GM23338 (cell line): ENCODE measurements around the gene COLQ. TPM values are rescaled to one million over a fixed set of nuclear protein-coding genes. Genes with fewer than 3 reads are reported as not detected.

Experiments used
- ATAC-seq: fragments of 200-7000 bp; cut with Tn5 transposase; 3 replicates; pipeline ENCODE4 v1.9.1; 2020
- DNase-seq: peaks from one replicate; pipeline ENCODE4 v3.0.0-alpha.2; 2015; ENCODE audit warnings: low spot score
- H2AFZ ChIP-seq: fragments of 200-600 bp; sonication (generic); 2 replicates; pipeline ENCODE4 v1.8.0; 2016; ENCODE audit warnings: antibody characterized with exemption, mild to moderate bottlenecking, moderate library complexity
- H3F3A ChIP-seq: fragments of 200-600 bp; sonication (generic); replicated peaks from 2 replicates; pipeline ENCODE4 v1.8.0; 2017; ENCODE audit warnings: antibody characterized with exemption, mixed run types, low read depth
- H3K27ac ChIP-seq: fragments of 200-600 bp; sonication (generic); 2 replicates; pipeline ENCODE4 v1.6.1; 2016; ENCODE audit warnings: low read depth
- H3K27me3 ChIP-seq: fragments of 200-600 bp; sonication (generic); 2 replicates; pipeline ENCODE4 v1.8.0; 2016; ENCODE audit warnings: mild to moderate bottlenecking, mixed run types, moderate library complexity; ENCODE audit not compliant: insufficient read depth
- H3K36me3 ChIP-seq: fragments of 200-600 bp; sonication (generic); 2 replicates; pipeline ENCODE4 v1.8.0; 2016; ENCODE audit warnings: mild to moderate bottlenecking; ENCODE audit not compliant: insufficient read depth
- H3K4me1 ChIP-seq: fragments of 200-600 bp; sonication (generic); 2 replicates; pipeline ENCODE4 v1.8.0; 2016; ENCODE audit warnings: mild to moderate bottlenecking, moderate library complexity; ENCODE audit not compliant: insufficient read depth
- H3K4me2 ChIP-seq: fragments of 200-600 bp; sonication (generic); 2 replicates; pipeline ENCODE4 v1.7.1; 2017; ENCODE audit warnings: mixed run types
- H3K4me3 ChIP-seq: fragments of 200-600 bp; sonication (generic); 2 replicates; pipeline ENCODE4 v1.6.1; 2016; ENCODE audit warnings: mixed run types
- H3K79me2 ChIP-seq: fragments of 200-600 bp; sonication (generic); replicated peaks from 2 replicates; pipeline ENCODE4 v1.8.0; 2017; ENCODE audit warnings: mild to moderate bottlenecking; ENCODE audit not compliant: insufficient read depth
- H3K9me2 ChIP-seq: fragments of 200-600 bp; sonication (generic); 2 replicates; pipeline ENCODE4 v1.8.0; 2017; ENCODE audit not compliant: insufficient read depth
- H4K20me1 ChIP-seq: fragments of 200-600 bp; sonication (generic); replicated peaks from 2 replicates; pipeline ENCODE4 v1.8.0; 2017; ENCODE audit warnings: mild to moderate bottlenecking; ENCODE audit not compliant: insufficient read depth
- H3K27ac Mint-ChIP-seq: 2 replicates; pipeline ENCODE4 v1.8.0; 2020; ENCODE audit warnings: inconsistent platforms, mild to moderate bottlenecking, moderate library complexity, mixed read lengths
- H3K27me3 Mint-ChIP-seq: 3 replicates; pipeline ENCODE4 v1.8.0; 2022; ENCODE audit warnings: low read depth, mild to moderate bottlenecking, moderate library complexity, mixed read lengths, inconsistent platforms; ENCODE audit not compliant: insufficient read depth, poor library complexity
- H3K36me3 Mint-ChIP-seq: 3 replicates; pipeline ENCODE4 v1.8.0; 2021; ENCODE audit warnings: low read depth, mild to moderate bottlenecking, inconsistent platforms, moderate library complexity, mixed read lengths
- H3K4me1 Mint-ChIP-seq: 3 replicates; pipeline ENCODE4 v1.8.0; 2020; ENCODE audit warnings: mild to moderate bottlenecking, inconsistent platforms, mixed read lengths
- H3K4me3 Mint-ChIP-seq: 3 replicates; pipeline ENCODE4 v1.8.0; 2021; ENCODE audit warnings: moderate library complexity, mild to moderate bottlenecking, inconsistent platforms, mixed read lengths
- H3K9me3 Mint-ChIP-seq: 3 replicates; pipeline ENCODE4 v1.8.0; 2020; ENCODE audit warnings: moderate library complexity, mild to moderate bottlenecking, inconsistent platforms, mixed read lengths
- EZH2 ChIP-seq: fragments of 200-600 bp; sonication (generic); IDR thresholded peaks from one replicate; pipeline ENCODE4 v1.8.0; 2017; ENCODE audit warnings: antibody characterized with exemption, mild to moderate bottlenecking, low read depth; ENCODE audit not compliant: unreplicated experiment
- NANOG ChIP-seq: IDR thresholded peaks from 2 replicates; pipeline ENCODE4 v1.6.1; 2016; ENCODE audit warnings: antibody characterized with exemption, borderline replicate concordance
- POLR2AphosphoS5 ChIP-seq: IDR thresholded peaks from 2 replicates; pipeline ENCODE4 v1.6.1; 2016; ENCODE audit warnings: antibody characterized with exemption, low read depth
- ZNF114 ChIP-seq: fragments of 250-450 bp; sonication (Bioruptor Pico); IDR thresholded peaks from 2 replicates; pipeline ENCODE4 v1.5.0; 2020; ENCODE audit warnings: mild to moderate bottlenecking, moderate library complexity
- ZNF331 ChIP-seq: fragments of 250-450 bp; sonication (Bioruptor Pico); IDR thresholded peaks from 2 replicates; pipeline ENCODE4 v1.5.0; 2020; ENCODE audit warnings: low read depth, mild to moderate bottlenecking, moderate library complexity
- polyA plus RNA-seq: library from polyadenylated mRNA; unstranded; fragments of >200 nt; fragmentation: Nextera tagmentation; extraction: Ambion mirVana; gene quantifications from 2 replicates; pipeline ENCODE4 v1.2.1, GENCODE V29; 2016
- total RNA-seq: library from RNA; depleted of rRNA; stranded (reverse); fragments of >200 nt; shearing (Covaris generic); gene quantifications from 2 replicates; pipeline ENCODE4 v1.2.3, GENCODE V29; 2014
- TF ChIP-seq, protein P1 (sequence below): fragments of 250-450 bp; sonication (Bioruptor Pico); IDR thresholded peaks from 2 replicates; pipeline ENCODE4 v1.5.0; 2020; ENCODE audit warnings: mild to moderate bottlenecking, moderate library complexity
- TF ChIP-seq, protein P2 (sequence below): IDR thresholded peaks from one replicate; pipeline ENCODE4 v1.6.1; 2018; ENCODE audit warnings: antibody characterized with exemption; ENCODE audit not compliant: unreplicated experiment
- TF ChIP-seq, protein P3 (sequence below): IDR thresholded peaks from 2 replicates; pipeline ENCODE4 v1.6.1; 2016; ENCODE audit warnings: antibody characterized with exemption
- TF ChIP-seq, protein P4 (sequence below), 2 experiments: fragments of 200-600 bp in 1 of 2; sonication (generic) in 1 of 2; conservative IDR thresholded peaks; 2 replicates each; pipeline versions ENCODE4 v1.5.1 to v1.6.1; 2016 to 2017; ENCODE audit warnings: antibody characterized with exemption in 2 of 2, low read depth in 2 of 2, mild to moderate bottlenecking in 2 of 2, moderate library complexity in 1 of 2

COLQ gene
- total and polyA plus RNA-seq, 2 experiments from 2014 or later: 0.78 to 2.0 TPM

DNA sequence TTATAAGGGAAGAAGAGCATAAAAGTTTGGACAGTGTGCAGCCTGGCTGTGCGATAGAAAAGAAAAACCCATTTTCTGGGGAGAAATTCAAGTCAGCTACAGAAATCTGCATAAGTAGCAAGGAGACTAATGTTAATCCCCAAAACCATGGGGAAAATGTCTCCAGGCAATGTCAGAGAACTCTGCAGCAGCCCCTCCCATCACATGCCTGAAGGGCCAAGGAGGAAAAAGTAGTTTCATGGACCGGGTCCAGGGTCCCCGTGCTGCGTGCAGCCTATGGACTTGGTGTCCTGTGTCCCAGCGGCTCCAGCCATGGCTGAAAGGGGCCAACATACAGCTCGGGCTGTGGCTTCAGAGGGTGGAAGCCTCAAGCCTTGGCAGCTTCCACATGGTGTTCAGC is 28.3 kb upstream of the COLQ start (continued):
- TF ChIP-seq, protein P1, sequence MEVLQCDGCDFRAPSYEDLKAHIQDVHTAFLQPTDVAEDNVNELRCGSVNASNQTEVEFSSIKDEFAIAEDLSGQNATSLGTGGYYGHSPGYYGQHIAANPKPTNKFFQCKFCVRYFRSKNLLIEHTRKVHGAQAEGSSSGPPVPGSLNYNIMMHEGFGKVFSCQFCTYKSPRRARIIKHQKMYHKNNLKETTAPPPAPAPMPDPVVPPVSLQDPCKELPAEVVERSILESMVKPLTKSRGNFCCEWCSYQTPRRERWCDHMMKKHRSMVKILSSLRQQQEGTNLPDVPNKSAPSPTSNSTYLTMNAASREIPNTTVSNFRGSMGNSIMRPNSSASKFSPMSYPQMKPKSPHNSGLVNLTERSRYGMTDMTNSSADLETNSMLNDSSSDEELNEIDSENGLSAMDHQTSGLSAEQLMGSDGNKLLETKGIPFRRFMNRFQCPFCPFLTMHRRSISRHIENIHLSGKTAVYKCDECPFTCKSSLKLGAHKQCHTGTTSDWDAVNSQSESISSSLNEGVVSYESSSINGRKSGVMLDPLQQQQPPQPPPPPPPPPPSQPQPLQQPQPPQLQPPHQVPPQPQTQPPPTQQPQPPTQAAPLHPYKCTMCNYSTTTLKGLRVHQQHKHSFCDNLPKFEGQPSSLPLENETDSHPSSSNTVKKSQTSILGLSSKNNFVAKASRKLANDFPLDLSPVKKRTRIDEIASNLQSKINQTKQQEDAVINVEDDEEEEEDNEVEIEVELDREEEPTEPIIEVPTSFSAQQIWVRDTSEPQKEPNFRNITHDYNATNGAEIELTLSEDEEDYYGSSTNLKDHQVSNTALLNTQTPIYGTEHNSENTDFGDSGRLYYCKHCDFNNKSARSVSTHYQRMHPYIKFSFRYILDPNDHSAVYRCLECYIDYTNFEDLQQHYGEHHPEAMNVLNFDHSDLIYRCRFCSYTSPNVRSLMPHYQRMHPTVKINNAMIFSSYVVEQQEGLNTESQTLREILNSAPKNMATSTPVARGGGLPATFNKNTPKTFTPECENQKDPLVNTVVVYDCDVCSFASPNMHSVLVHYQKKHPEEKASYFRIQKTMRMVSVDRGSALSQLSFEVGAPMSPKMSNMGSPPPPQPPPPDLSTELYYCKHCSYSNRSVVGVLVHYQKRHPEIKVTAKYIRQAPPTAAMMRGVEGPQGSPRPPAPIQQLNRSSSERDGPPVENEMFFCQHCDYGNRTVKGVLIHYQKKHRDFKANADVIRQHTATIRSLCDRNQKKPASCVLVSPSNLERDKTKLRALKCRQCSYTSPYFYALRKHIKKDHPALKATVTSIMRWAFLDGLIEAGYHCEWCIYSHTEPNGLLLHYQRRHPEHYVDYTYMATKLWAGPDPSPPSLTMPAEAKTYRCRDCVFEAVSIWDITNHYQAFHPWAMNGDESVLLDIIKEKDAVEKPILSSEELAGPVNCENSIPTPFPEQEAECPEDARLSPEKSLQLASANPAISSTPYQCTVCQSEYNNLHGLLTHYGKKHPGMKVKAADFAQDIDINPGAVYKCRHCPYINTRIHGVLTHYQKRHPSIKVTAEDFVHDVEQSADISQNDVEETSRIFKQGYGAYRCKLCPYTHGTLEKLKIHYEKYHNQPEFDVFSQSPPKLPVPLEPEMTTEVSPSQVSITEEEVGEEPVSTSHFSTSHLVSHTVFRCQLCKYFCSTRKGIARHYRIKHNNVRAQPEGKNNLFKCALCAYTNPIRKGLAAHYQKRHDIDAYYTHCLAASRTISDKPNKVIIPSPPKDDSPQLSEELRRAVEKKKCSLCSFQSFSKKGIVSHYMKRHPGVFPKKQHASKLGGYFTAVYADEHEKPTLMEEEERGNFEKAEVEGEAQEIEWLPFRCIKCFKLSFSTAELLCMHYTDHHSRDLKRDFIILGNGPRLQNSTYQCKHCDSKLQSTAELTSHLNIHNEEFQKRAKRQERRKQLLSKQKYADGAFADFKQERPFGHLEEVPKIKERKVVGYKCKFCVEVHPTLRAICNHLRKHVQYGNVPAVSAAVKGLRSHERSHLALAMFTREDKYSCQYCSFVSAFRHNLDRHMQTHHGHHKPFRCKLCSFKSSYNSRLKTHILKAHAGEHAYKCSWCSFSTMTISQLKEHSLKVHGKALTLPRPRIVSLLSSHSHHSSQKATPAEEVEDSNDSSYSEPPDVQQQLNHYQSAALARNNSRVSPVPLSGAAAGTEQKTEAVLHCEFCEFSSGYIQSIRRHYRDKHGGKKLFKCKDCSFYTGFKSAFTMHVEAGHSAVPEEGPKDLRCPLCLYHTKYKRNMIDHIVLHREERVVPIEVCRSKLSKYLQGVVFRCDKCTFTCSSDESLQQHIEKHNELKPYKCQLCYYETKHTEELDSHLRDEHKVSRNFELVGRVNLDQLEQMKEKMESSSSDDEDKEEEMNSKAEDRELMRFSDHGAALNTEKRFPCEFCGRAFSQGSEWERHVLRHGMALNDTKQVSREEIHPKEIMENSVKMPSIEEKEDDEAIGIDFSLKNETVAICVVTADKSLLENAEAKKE (CRISPR knock-in tag): no peak
- TF ChIP-seq POLR2AphosphoS5: no peak

DNA sequence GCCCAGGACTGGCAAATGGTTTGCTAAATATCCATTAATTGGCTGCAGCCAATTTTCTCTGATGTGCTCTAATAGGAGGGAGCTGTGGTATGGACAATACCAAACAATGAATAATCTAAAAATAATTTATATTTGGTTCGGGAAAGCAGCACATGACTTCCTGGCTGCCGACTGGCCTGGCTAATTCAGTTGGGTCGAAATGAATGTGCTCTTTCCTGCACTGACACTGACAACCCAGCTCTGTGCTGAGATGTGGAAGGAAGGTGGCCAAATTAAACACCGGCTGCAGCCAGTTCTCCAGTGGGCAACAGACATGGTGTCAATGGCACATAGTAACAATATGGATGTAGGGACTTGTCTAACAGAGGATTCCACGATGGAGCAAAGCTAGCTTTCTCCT is 21.1 kb upstream of the COLQ start:
- H3K9me2 ChIP-seq: no peaks in the 10 kb centered on the region
- H4K20me1 ChIP-seq: no peaks in the 10 kb centered on the region; the same call in 1 of the 2 replicates
- Mint-ChIP-seq H3K27ac (no peak overlapping the region), H3K27me3 (no peaks in the 10 kb centered on the region), H3K4me1 (no peaks in the 10 kb centered on the region), H3K9me3 (no peaks in the 10 kb centered on the region), H3K4me3 (no peak overlapping the region), H3K36me3 (no peaks in the 10 kb centered on the region)
- H2AFZ ChIP-seq: no peak overlapping the region
- ATAC-seq: no peak
- no peak for DNase-seq
- no peak overlapping the region for H3K4me3 ChIP-seq
- no peak overlapping the region for H3K27ac ChIP-seq
- no peaks in the 10 kb centered on the region for H3K79me2 ChIP-seq
- no peaks in the 10 kb centered on the region for H3K4me1 ChIP-seq
- no peaks in the 10 kb centered on the region for H3F3A ChIP-seq
- H3K4me2 ChIP-seq: no peak overlapping the region
- H3K36me3 ChIP-seq: no peaks in the 10 kb centered on the region
- H3K27me3 ChIP-seq: no peaks in the 10 kb centered on the region
- TF ChIP-seq, protein P2, sequence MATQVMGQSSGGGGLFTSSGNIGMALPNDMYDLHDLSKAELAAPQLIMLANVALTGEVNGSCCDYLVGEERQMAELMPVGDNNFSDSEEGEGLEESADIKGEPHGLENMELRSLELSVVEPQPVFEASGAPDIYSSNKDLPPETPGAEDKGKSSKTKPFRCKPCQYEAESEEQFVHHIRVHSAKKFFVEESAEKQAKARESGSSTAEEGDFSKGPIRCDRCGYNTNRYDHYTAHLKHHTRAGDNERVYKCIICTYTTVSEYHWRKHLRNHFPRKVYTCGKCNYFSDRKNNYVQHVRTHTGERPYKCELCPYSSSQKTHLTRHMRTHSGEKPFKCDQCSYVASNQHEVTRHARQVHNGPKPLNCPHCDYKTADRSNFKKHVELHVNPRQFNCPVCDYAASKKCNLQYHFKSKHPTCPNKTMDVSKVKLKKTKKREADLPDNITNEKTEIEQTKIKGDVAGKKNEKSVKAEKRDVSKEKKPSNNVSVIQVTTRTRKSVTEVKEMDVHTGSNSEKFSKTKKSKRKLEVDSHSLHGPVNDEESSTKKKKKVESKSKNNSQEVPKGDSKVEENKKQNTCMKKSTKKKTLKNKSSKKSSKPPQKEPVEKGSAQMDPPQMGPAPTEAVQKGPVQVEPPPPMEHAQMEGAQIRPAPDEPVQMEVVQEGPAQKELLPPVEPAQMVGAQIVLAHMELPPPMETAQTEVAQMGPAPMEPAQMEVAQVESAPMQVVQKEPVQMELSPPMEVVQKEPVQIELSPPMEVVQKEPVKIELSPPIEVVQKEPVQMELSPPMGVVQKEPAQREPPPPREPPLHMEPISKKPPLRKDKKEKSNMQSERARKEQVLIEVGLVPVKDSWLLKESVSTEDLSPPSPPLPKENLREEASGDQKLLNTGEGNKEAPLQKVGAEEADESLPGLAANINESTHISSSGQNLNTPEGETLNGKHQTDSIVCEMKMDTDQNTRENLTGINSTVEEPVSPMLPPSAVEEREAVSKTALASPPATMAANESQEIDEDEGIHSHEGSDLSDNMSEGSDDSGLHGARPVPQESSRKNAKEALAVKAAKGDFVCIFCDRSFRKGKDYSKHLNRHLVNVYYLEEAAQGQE: no peak
- TF ChIP-seq, protein P3, sequence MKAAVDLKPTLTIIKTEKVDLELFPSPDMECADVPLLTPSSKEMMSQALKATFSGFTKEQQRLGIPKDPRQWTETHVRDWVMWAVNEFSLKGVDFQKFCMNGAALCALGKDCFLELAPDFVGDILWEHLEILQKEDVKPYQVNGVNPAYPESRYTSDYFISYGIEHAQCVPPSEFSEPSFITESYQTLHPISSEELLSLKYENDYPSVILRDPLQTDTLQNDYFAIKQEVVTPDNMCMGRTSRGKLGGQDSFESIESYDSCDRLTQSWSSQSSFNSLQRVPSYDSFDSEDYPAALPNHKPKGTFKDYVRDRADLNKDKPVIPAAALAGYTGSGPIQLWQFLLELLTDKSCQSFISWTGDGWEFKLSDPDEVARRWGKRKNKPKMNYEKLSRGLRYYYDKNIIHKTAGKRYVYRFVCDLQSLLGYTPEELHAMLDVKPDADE: no peak
- TF ChIP-seq ZNF114 (CRISPR knock-in tag) (no peak), EZH2 (no peak), ZNF331 (CRISPR knock-in tag) (no peak), NANOG (no peak)
- TF ChIP-seq, protein P4, sequence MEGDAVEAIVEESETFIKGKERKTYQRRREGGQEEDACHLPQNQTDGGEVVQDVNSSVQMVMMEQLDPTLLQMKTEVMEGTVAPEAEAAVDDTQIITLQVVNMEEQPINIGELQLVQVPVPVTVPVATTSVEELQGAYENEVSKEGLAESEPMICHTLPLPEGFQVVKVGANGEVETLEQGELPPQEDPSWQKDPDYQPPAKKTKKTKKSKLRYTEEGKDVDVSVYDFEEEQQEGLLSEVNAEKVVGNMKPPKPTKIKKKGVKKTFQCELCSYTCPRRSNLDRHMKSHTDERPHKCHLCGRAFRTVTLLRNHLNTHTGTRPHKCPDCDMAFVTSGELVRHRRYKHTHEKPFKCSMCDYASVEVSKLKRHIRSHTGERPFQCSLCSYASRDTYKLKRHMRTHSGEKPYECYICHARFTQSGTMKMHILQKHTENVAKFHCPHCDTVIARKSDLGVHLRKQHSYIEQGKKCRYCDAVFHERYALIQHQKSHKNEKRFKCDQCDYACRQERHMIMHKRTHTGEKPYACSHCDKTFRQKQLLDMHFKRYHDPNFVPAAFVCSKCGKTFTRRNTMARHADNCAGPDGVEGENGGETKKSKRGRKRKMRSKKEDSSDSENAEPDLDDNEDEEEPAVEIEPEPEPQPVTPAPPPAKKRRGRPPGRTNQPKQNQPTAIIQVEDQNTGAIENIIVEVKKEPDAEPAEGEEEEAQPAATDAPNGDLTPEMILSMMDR (conservative IDR thresholded peaks at IDR 0.05; ENCODE audit: low read depth in 2 of 2): no peak
